Stimulated activated CD4-positive, alpha-beta T cell treated with anti-CD3 and anti-CD28 coated beads, TNF-alpha, amount 100 ng/mL, for 48 hours (primary cell): Measurements from ENCODE around the gene MTMR12.
"Not testable (repeated sequence)": the region's sequence is repeated elsewhere in the genome, so short reads cannot be mapped to it uniquely, and the experiment has no call there.

ENCODE experiments used
- DNase-seq, 3 donors: peaks; one replicate each; pipeline ENCODE4 v3.0.0-alpha.2; 2020; ENCODE audit warnings: low read depth in 3 of 3

Gene MTMR12

GRCh38 chr5:32325616-32326015, 12.9 kb upstream of the MTMR12 start:
- no peak for DNase-seq

- DNase-seq, result no peak
Observed at GRCh38 chr5:32325062-32325461, 12.3 kb upstream of the MTMR12 start.

GRCh38 chr5:32323741-32324140, 11.0 kb upstream of the MTMR12 start:
- no peak for DNase-seq

GRCh38 chr5:32322882-32323281, 10.1 kb upstream of the MTMR12 start:
- no peak for DNase-seq

- not testable (repeated sequence) for DNase-seq
Observed at GRCh38 chr5:32321787-32322186, 9.0 kb upstream of the MTMR12 start.

- DNase-seq, result no peak
Observed at GRCh38 chr5:32320576-32320975, 7.8 kb upstream of the MTMR12 start.

- no peak for DNase-seq
Observed at GRCh38 chr5:32319926-32320543, 7.3 kb upstream of the MTMR12 start.

GRCh38 chr5:32319392-32319791, 6.7 kb upstream of the MTMR12 start:
- no peak for DNase-seq

- no peak for DNase-seq
Observed at GRCh38 chr5:32317041-32317440, 4.3 kb upstream of the MTMR12 start.

GRCh38 chr5:32315221-32316014, 2.7 kb upstream of the MTMR12 start:
- DNase-seq, result no peak

GRCh38 chr5:32314658-32315057, 1.9 kb upstream of the MTMR12 start:
- no peak for DNase-seq

- DNase-seq, result not testable (repeated sequence)
Observed at GRCh38 chr5:32314152-32314488, 1.4 kb upstream of the MTMR12 start.

- DNase-seq, result peak in 2 of 3 donors; percentile 14 to 41
Observed at GRCh38 chr5:32312197-32312594, 543 bp downstream of the MTMR12 start.

- DNase-seq, result no peak
Observed at GRCh38 chr5:32311404-32312196, 1.1 kb downstream of the MTMR12 start.

- no peak for DNase-seq
Observed at GRCh38 chr5:32309761-32310160, 3.0 kb downstream of the MTMR12 start.

- DNase-seq, result no peak
Observed at GRCh38 chr5:32308946-32309345, 3.8 kb downstream of the MTMR12 start.

- DNase-seq, result no peak
Observed at GRCh38 chr5:32307769-32308194, 5.0 kb downstream of the MTMR12 start.

- no peak for DNase-seq
Observed at GRCh38 chr5:32304622-32305021, 8.1 kb downstream of the MTMR12 start.

- no peak for DNase-seq
Observed at GRCh38 chr5:32303755-32304120, 9.0 kb downstream of the MTMR12 start.

GRCh38 chr5:32302835-32303754, 9.6 kb downstream of the MTMR12 start:
- no peak for DNase-seq

- DNase-seq, result no peak
Observed at GRCh38 chr5:32301891-32302290, 10.8 kb downstream of the MTMR12 start.
